ENCODE measurements around the gene LOXL4.

LOXL4 gene

DNA sequence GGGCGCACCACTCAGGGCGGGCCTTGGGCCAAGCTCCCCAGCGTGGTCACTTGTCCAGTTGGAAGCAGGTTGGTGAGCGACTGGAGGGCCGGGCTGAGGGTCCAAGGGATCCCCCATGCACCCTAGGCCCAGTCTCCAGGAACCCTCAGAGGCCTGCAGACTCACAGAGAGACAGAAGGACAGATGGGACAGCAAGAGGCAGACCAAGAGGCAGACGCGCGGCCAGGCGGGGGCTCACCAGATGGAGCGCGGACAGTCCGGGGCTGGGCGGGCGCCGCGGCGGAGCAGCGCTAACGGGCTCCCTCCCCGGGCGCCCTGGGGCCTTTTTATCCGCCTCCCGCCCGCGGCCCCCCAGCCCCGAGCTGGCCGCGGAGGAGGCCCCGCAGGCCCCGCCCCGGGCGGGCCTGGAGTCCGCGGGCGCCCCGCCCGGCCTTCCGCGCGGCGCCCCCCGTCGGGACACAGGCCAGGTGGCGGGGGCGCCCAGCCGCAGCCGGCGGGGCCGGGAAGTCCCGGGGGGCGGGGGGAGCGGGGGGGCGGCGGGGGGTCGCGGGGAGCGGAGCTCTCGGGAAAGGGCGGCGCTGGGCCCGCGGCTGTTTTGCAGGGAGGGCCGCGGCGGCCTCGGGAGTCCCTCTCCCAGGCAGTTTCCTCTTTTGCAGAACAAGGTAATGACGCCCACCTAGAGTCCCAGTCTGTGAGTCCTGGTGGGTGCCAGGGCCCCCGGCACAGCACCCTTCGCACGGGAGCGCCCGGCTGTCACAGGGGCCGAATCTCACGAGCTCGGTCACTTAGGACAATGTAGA lies at the start of gene LOXL4:
TSS of gene LOXL4 (minus strand) at position 301 of the 800 bp plus-strand sequence. CDS start 5,175 bp downstream, outside the sequence.
- Mint-ChIP-seq H3K4me3 (peak within 1 kb of the TSS; percentile 71), H3K9me3 (no peaks in the 10 kb centered on the region), H3K27ac (no peak within 1 kb of the TSS), H3K4me1 (no peaks in the 10 kb centered on the region), H3K36me3 (no peaks in the 10 kb centered on the region), H3K27me3 (peaks cover 29% of the 10 kb centered on the region)
- ATAC-seq = peak; percentile 61

DNA sequence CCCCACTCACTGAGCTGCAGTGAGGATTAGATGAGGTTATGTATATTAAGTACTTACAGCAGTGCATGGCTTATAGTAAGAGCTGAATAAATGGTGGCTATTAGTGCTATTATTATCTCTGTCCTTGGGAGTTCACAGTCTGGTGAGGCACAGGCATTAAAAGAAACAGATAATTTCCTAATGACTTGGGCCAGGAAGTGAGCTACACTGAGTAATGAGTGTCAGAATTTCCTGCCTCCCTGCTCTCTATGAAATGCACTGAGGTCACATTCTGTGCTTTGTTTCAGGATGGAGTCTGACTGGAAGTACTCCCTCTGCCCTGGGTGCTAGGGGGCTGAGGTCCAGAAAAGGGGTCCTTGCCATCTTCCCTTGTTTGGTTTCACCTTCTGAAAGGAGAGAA lies 48.7 kb upstream of the LOXL4 start:
- Mint-ChIP-seq H3K4me3 (no peak overlapping the region), H3K27ac (no peak overlapping the region), H3K36me3 (no peaks in the 10 kb centered on the region), H3K4me1 (no peaks in the 10 kb centered on the region), H3K27me3 (peaks cover 34% of the 10 kb centered on the region), H3K9me3 (no peaks in the 10 kb centered on the region)
- ATAC-seq = no peak

DNA sequence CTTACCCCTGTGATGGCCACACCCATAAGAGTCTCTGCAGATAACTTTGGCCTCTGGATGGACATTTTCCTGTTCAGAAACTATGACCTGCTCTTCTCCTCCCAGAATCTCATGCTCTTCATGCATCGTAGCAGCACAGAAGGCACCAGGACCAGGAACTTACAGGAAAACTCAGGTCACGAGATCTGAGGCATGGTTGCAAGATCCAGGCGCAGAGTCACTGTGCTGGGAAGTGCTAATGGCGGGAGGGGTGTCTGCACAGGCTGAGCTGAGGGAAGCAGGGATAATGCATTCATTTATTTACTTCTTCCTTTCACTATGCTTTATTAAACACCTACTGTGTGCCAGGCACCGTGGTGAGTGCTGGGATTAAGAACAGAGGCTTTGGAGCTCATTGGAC lies 48.2 kb upstream of the LOXL4 start:
- Mint-ChIP-seq H3K4me1 (no peaks in the 10 kb centered on the region), H3K9me3 (no peaks in the 10 kb centered on the region), H3K4me3 (no peak overlapping the region), H3K27me3 (peaks cover 38% of the 10 kb centered on the region), H3K27ac (no peak overlapping the region), H3K36me3 (no peaks in the 10 kb centered on the region)
- no peak for ATAC-seq

DNA sequence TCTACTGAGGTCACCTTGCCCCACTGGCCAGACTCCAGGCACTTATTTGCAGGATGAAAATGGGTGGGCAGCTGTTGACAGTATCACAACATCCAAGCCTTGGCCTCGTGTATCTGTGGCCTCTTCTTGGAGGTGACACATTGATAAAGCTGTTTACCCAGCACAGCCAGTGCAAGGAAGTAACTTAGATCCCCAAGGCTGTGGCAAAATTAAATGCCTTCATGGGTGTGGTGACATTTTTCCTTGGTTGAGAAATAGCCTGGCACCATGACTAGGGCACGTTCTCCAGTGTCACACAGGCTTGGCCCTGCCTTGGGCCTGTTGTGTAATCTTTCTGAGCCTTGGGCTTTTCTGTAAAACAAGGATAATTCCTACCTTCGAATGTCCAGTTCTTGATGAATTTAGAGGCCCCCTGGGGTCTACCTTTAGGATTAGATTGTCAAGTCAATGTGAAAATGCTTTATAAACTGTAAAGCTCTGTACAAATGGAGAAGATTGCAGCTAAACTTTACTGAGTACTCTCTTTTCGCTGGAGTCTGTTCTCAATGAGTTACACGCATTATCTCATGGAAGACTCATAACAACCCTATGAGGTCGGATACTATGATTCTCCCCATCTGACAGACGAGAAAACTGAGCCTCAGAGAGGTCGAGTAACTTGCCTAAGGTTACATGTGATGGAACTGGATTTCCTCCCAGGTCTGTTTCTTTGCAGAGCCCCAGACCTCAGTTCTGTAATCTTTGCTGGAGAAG lies 46.7 kb upstream of the LOXL4 start:
- no peaks in the 10 kb centered on the region for H3K9me3 Mint-ChIP-seq
- no peak overlapping the region for H3K27ac Mint-ChIP-seq
- H3K36me3 Mint-ChIP-seq = no peaks in the 10 kb centered on the region
- H3K4me1 Mint-ChIP-seq = peaks cover under 1% of the 10 kb centered on the region
- ATAC-seq = no peak
- H3K4me3 Mint-ChIP-seq = no peak overlapping the region
- peaks cover 53% of the 10 kb centered on the region for H3K27me3 Mint-ChIP-seq

DNA sequence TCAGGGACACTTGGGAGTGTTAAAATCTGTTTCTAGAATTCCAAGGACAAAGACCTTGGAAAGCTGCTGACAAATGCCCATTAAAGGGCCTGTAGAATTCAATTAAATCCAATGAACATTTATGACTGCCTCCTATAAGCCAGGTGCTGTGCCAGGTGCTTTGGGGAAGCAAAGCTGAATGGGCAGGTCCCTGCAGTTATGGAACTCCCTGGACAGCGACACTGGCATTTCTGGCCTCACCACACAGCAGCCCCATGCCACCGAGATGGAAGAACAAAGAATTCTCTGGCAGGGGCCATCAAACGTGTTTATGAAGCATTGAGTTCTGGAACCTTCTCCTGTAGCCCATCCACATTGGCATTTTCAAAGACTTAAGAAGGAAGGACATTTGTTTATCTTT lies 45.6 kb upstream of the LOXL4 start:
- Mint-ChIP-seq H3K36me3 (no peaks in the 10 kb centered on the region), H3K4me3 (no peak overlapping the region), H3K9me3 (no peaks in the 10 kb centered on the region), H3K27me3 (peaks cover 64% of the 10 kb centered on the region), H3K27ac (no peak overlapping the region), H3K4me1 (peaks cover 8% of the 10 kb centered on the region)
- no peak for ATAC-seq

DNA sequence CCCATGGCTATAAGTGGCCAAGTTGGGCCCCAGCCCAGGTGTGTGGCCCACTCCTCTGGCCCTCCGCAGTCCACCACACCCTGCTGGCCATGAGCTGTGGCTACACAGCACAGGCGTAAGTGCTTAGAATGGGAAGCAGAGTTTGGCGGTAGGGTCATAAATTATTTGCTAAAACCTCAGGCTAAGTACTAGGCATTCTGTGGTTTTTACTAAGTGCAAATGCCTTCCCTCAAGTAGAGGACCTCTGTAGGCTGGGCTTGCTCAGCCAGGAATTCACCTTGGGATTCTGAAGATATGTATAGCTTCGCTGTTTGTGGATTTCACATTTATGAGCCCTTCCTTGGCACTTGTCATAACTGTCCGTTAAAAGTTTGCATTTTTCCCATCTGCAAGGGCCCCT lies 44.8 kb upstream of the LOXL4 start:
- H3K9me3 Mint-ChIP-seq = no peaks in the 10 kb centered on the region
- H3K36me3 Mint-ChIP-seq = no peaks in the 10 kb centered on the region
- H3K27me3 Mint-ChIP-seq = peaks cover 70% of the 10 kb centered on the region
- H3K4me1 Mint-ChIP-seq = peaks cover 8% of the 10 kb centered on the region
- ATAC-seq = no peak
- no peak overlapping the region for H3K27ac Mint-ChIP-seq
- no peak overlapping the region for H3K4me3 Mint-ChIP-seq

DNA sequence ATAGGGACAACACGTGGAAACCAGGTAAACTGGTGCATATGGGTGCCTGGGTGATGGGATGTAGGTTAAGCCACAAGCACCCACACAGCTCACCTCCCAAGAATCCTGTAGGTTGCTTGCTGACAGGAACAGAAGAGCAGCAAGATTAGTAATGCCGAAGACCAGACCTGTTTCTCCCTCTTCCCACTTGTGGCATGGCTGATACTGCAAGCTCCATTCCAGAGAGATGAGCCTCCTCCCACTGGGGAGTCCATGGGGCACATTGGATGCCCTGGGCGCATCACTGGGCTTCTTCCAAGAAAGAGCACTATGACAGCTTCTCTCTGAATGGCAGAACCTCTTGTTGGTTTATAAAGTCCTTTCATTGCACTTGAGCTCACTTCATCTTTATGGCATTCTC lies 44.4 kb upstream of the LOXL4 start:
- peaks cover 8% of the 10 kb centered on the region for H3K4me1 Mint-ChIP-seq
- no peak overlapping the region for H3K4me3 Mint-ChIP-seq
- no peaks in the 10 kb centered on the region for H3K9me3 Mint-ChIP-seq
- peaks cover 70% of the 10 kb centered on the region for H3K27me3 Mint-ChIP-seq
- no peak overlapping the region for H3K27ac Mint-ChIP-seq
- ATAC-seq = no peak
- H3K36me3 Mint-ChIP-seq = no peaks in the 10 kb centered on the region

DNA sequence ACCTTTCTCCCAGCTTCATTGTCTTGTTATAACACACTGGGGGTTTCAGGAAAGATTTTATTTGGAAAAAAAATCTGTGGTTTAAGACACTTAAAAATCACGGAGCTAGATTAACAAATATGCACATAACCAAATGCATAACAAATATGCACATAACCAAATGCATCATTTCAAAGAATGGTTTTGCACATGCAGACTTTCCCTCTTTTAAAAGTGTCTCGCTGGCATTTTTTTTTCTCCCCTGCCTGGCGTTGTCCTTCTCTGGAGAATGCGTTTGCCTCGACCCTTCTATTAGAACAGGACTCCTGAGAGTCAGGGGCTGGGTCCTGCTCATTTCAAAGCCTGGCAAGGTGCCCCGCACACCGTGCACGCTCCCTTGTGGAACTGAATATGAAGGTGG lies 42.7 kb upstream of the LOXL4 start:
- H3K4me1 Mint-ChIP-seq = peaks cover 8% of the 10 kb centered on the region
- H3K27me3 Mint-ChIP-seq = peaks cover 58% of the 10 kb centered on the region
- no peak overlapping the region for H3K27ac Mint-ChIP-seq
- ATAC-seq = no peak
- H3K9me3 Mint-ChIP-seq = no peaks in the 10 kb centered on the region
- H3K4me3 Mint-ChIP-seq = no peak overlapping the region
- H3K36me3 Mint-ChIP-seq = no peaks in the 10 kb centered on the region

DNA sequence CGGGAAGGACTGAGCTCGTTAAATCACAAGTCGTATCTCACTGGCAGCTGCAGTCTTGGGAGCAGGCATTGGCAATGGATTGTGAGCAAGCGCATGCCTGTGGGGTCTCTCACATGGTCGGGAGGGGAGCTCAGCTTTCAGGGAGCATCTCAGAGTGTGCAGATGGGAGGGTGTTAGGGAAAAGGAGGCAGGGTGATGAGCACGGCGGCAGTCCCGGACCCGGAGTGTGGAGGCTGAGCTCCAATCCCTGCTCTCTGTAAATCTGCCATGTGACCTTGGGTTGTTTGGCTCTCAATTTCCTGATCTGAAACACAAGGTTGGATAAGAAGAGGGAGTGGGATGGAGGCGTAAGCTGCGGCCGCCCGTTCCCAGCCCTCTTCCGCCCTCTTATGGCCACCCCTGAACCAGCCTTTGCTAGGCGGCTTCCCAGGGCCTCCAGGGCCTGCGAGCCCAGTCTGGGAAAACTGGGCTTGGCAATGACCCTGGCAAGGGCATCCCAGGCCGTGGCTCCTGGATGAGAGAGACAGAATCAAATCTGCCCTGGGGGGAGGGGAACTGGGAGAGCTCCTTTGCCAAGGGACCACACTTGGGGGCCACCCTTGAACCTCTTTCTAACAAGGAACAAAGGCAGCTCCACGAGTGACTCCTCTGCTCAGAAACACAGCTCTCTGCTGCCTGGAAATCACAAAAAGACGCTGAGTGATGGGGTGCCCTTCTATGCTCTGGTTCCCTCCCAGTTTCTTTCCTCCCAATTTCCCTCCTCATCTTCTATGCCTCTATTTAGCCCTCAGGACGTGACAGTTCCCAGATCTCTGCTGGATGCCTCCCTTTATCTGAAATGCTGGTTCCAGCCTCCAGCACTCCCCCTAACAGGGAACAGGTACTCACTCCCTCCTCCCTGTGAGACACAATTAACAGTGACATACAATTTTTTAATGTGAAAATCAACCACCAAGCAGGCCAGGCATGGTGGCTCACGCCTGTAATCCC lies 41.7 kb upstream of the LOXL4 start:
- Mint-ChIP-seq H3K4me3 (no peak overlapping the region), H3K4me1 (peaks cover 8% of the 10 kb centered on the region), H3K27me3 (peaks cover 60% of the 10 kb centered on the region), H3K9me3 (no peaks in the 10 kb centered on the region), H3K27ac (no peak overlapping the region), H3K36me3 (no peaks in the 10 kb centered on the region)
- ATAC-seq = peak; percentile 43

DNA sequence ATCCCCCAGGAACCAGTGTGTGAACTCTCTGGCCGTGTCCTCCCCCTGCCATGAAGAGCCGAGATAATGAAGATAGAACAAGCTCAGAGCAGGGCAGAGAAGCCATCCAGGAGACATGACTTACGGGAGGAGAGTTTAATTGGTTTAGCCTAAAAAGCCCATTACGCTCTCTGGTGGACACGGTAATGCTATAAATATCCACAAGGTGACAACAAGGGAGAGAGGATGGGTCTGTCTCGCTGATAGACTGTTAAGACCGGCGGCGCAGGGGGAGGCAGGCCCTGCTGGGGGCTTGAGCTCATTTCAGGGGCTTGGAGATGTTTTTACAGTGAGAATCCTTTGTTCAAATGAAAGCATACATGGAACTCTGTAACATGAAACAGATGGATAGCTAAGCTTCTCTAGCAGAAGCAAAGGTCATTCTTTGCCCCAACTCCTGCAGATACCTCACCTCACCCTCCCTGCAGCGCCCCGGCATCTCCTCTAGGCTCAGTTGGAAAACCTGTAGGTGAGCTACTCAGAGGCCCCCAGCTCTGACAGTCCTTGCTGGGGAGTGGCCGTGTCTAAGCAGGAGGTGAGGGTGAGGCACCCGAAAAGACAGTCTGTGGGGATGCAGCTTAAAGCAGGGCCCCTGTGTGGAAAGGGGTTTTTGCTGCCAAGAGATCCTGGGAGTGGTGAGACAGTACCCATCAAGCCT lies 40.8 kb upstream of the LOXL4 start:
- Mint-ChIP-seq H3K36me3 (no peaks in the 10 kb centered on the region), H3K4me3 (no peak overlapping the region), H3K9me3 (no peaks in the 10 kb centered on the region), H3K4me1 (peaks cover 8% of the 10 kb centered on the region), H3K27me3 (peaks cover 55% of the 10 kb centered on the region), H3K27ac (no peak overlapping the region)
- ATAC-seq = peak; percentile 16

DNA sequence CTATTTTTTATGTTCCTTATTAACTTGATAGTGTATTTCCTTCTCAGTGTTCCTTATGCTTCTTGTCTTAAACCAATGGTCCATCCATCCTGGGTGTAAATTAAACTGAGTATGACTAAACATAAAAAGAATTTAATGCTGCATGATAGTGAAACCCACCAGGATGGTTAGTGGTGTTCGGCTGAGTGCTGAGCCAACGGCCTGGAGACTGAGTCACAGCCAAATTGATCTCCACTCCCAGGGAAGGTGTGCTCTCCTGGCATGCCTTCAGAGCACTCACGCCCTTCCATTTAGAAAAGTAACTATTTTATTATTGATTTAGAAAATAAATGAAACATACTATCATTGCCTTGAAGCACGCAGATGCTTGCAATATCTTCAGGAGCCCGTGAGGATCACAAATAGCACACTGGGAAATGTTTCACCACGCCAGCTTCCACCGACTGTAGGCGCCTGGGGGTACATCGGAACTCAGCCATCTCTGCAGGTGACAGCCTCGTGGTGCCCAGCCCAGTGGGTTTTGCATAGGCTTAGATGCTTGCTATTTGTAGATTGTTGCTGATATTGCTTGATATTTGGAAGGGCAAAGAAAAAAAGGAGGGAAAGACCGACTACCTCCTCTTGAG lies 40.0 kb upstream of the LOXL4 start:
- Mint-ChIP-seq H3K9me3 (no peaks in the 10 kb centered on the region), H3K27ac (no peak overlapping the region), H3K36me3 (no peaks in the 10 kb centered on the region), H3K4me1 (peaks cover 8% of the 10 kb centered on the region), H3K27me3 (peaks cover 59% of the 10 kb centered on the region), H3K4me3 (no peak overlapping the region)
- no peak for ATAC-seq

DNA sequence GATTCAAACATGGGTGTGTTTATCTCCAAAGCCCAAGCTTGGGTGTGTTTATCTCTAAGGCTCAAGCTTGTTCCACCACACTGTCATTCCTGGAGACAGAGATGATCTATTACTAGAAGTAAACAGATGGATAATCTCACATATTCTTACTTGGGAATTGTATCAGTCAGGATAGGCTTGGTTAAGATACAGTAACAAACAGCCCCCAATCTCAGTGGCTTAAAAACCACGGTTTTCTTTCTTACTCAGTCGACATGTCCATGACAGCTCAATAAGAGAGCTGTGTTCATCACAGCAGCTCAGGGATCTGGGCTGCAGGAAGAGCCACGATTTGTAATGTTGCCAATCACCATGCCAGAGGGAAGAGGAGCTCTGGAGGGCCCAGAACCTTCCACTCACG lies 38.5 kb upstream of the LOXL4 start:
- no peaks in the 10 kb centered on the region for H3K36me3 Mint-ChIP-seq
- H3K4me1 Mint-ChIP-seq = peaks cover 8% of the 10 kb centered on the region
- H3K27me3 Mint-ChIP-seq = peaks cover 65% of the 10 kb centered on the region

DNA sequence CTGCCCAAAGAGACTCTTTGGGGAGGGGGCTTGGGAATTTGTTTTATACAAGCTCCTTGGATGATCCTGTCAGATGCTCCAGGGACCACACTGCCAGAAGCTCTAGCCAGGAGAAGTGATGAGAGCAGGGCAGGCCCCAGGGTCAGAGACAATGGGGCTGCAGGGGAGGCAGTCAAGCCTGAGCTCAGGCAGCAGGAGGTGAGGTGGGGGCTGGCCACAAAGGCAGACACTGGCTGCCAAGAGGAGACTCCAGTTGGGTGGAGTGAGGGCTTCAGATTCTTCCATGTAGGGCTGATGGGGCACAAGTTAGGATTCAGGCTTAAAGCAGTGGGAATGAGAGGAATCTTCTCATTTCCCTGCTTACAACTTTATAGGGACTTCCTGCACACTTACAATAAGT lies 35.6 kb upstream of the LOXL4 start:
- H3K27me3 Mint-ChIP-seq = peaks cover 61% of the 10 kb centered on the region
- no peaks in the 10 kb centered on the region for H3K36me3 Mint-ChIP-seq
- H3K4me3 Mint-ChIP-seq = no peak overlapping the region
- H3K27ac Mint-ChIP-seq = no peak overlapping the region
- H3K9me3 Mint-ChIP-seq = no peaks in the 10 kb centered on the region
- no peak for ATAC-seq
- no peaks in the 10 kb centered on the region for H3K4me1 Mint-ChIP-seq

More for the DNA sequence above, 38.5 kb upstream of the LOXL4 start:
- Mint-ChIP-seq H3K27ac (no peak overlapping the region), H3K9me3 (no peaks in the 10 kb centered on the region), H3K4me3 (no peak overlapping the region)
- no peak for ATAC-seq

DNA sequence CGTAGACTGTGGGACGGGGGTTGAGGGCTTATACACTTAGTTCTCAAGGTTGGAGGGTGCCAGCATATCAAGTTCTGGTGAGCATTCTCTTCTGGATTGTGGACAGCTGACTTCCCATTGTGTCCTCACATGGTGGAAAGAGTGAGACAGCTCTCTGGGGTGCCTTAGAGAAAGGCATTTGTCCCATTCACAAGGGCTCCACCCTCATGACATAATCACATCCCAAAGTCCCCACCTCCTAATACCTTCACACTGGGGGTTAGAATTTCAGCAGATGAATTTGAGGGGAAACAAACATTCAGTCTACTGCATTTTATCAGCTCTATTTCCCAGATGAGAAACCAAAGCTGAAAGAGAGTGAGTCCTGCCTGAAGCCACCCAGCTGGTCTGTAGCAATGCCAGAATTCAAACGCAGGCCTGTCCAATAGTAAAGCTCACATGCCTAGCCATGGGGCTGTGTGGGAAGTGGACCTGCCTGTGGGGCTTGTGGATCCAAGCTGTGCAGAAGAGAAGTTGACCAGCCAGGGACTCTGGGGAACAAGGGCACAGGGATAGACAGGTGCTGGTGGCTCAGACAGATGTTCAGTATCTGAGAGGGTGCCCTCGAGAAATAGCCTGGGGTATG lies 34.9 kb upstream of the LOXL4 start:
- Mint-ChIP-seq H3K9me3 (no peaks in the 10 kb centered on the region), H3K4me3 (no peak overlapping the region), H3K27ac (no peak overlapping the region), H3K27me3 (peaks cover 63% of the 10 kb centered on the region), H3K36me3 (no peaks in the 10 kb centered on the region), H3K4me1 (no peaks in the 10 kb centered on the region)
- no peak for ATAC-seq
